ENCODE data around the gene HSF4.
A peak's percentile ranks its signal among the peaks of the same experiment; 100 is the strongest.

Gene HSF4

DNA sequence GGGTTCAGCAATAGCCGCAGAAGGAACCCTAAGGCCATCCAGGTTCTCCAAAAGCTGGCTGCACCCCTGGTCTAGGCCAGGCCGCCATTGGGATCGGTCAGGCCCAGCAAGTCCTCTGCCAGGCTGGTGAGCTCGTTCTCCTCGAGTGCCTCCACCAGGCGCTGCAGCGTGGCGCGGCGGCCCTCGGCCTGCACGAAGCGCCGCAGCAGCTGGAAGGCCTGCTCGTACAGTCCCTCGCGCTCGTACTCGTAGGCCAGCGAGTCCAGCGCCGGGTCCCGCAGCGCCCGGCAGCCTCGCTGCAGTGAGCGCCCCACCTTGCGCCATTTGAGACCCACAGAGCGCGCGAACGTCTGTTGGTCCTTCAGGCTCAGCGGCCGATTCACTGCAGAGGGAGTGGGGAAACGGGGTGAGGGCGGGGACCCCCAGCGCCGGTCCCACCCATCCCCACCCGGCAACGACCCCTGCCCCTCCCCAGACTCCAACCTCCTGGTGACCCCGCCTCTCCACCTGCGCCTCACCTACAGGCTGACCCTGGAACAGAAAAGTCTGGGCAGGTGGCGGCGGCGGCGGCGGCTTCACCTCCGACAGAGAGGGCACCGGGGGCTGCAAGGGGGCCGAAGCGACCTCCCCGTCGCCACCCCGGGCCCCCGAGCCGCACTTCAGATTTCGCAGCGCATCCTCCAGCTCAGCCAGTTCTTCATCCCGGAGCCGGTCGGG lies 9.8 kb upstream of the HSF4 start:
- Histone ChIP-seq H3K4me1 (ENCODE audit: control insufficient read depth, insufficient read depth, low read length) (peaks cover 3% of the 10 kb centered on the region), H3K27me3 (ENCODE audit: control insufficient read depth, insufficient read depth, low read length) (no peaks in the 10 kb centered on the region), H3K4me3 (ENCODE audit: low read length) (peak overlapping the region; percentile 43), H3K36me3 (ENCODE audit: control insufficient read depth, insufficient read depth, low read length) (peaks cover 2% of the 10 kb centered on the region), H3K27ac (ENCODE audit: low read depth, low read length) (no peak overlapping the region), H3K9ac (ENCODE audit: low read length) (no peak overlapping the region)

DNA sequence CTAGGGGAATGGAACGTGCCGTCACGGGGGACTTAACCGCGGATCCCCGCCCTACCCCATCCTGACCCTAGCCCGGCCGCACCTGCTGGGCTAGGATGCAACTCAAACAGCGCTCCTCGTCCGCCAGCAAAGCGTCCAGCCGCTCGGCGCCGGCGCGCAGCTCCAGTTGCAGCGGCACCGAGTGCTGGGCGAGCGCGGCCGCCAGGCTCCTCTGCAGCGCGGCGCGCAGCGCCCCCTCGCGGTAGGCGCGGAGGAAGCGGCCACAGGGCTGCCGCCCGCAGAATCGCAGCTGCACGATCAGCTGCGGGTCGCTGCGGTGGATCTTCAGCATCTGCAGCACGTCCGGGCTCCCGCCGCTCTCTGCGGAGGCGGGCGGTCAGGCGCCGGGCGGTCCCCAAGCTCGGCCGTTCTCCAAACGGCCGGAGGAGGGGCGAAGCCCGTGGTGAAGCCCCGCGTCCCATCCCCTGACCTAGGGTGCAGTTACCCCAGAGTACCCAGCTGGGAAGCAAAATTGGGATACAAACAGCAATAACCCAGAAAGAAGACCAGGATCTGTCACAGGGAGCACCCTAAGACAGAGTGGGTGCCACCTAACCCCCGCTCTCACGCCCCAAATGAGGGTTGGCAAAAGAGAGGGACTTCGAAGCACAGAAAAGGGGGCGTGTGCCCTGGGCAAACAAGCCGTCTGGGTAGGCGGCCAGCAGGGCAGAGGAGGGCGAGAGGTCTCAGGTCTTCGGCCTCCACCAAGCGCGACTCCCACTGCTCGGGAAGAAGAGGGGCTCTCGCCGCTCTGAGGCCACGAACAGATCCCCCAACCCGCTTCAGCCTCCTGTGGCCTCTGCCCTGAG lies 9.0 kb upstream of the HSF4 start:
- Histone ChIP-seq H3K27me3 (ENCODE audit: control insufficient read depth, insufficient read depth, low read length) (no peaks in the 10 kb centered on the region), H3K9ac (ENCODE audit: low read length) (no peak overlapping the region), H3K4me1 (ENCODE audit: control insufficient read depth, insufficient read depth, low read length) (peaks cover 6% of the 10 kb centered on the region), H3K4me3 (ENCODE audit: low read length) (peak overlapping the region; percentile 43), H3K36me3 (ENCODE audit: control insufficient read depth, insufficient read depth, low read length) (peaks cover 2% of the 10 kb centered on the region), H3K27ac (ENCODE audit: low read depth, low read length) (no peak overlapping the region)

DNA sequence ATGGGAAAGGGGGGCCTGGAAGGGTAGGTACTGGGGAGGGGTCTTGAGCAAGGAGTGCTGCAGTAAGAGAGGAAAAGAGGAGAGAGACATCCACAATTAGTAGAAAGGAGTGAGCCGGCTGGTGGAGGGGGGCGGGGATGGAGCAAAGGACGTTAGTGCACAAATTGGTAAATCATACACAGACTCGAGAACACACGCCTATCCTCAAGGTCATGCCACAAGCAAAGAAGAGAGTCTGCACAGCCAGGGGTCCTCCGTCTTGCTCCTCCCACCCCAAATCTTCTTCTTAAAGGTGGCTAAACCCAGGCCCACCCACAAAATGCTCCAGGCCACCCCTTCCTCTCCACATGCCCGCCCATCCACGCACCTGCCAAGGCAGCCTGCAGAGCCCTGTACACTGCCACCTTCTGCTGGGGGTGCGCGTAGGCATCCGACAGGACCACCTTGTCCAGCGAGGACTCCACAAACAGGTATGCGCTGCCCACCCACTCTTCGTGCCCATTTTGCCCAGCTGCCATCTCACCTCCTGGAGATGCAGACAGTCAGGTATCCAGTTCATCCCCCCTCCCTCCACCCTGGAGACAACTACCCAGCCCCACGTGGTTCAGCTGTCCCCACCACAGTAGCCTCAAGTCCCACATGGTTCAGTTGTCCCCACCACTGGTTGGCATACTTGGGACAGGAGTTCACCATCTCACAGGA lies 8.3 kb upstream of the HSF4 start:
- no peak overlapping the region for H3K9ac ChIP-seq (ENCODE audit: low read length)
- H3K27me3 ChIP-seq (ENCODE audit: control insufficient read depth, insufficient read depth, low read length) = no peaks in the 10 kb centered on the region
- peaks cover 6% of the 10 kb centered on the region for H3K4me1 ChIP-seq (ENCODE audit: control insufficient read depth, insufficient read depth, low read length)
- H3K36me3 ChIP-seq (ENCODE audit: control insufficient read depth, insufficient read depth, low read length) = peaks cover 2% of the 10 kb centered on the region
- no peak overlapping the region for H3K27ac ChIP-seq (ENCODE audit: low read depth, low read length)
- H3K4me3 ChIP-seq (ENCODE audit: low read length) = no peak overlapping the region

DNA sequence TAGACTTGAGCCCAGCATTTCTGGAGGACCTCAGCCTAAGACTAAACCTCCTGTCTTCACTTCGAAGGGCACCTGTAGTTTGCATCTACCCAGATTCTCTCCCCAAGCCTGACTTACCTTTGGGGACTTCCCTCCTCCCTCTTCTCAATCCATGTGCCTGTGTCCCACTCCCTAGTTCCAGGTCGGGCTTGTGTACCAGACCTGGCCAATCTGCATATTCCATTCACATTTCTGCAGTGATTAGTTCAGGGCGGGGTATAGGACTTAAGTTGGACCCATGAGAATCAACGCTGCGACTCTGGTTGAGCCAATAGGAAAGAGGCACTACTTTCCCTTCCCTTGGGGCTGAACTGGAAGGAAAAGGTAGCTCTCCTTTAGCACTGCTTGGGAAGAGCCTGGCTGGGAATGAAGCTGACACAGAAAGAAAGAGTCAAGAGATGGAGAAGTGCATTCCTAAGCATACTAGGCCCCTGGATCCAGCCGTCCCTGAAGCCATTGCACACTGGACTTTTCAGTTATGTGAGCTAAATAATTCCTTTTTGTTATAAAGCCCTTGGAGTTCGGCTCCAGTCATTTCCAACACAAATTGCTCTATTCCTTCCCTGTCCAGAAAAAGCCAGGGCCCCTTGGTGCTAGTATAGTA lies 7.3 kb upstream of the HSF4 start:
- Histone ChIP-seq H3K4me3 (ENCODE audit: low read length) (no peak overlapping the region), H3K27ac (ENCODE audit: low read depth, low read length) (no peak overlapping the region), H3K9ac (ENCODE audit: low read length) (no peak overlapping the region), H3K27me3 (ENCODE audit: control insufficient read depth, insufficient read depth, low read length) (peaks cover 4% of the 10 kb centered on the region), H3K4me1 (ENCODE audit: control insufficient read depth, insufficient read depth, low read length) (peaks cover 6% of the 10 kb centered on the region), H3K36me3 (ENCODE audit: control insufficient read depth, insufficient read depth, low read length) (peaks cover 2% of the 10 kb centered on the region)

DNA sequence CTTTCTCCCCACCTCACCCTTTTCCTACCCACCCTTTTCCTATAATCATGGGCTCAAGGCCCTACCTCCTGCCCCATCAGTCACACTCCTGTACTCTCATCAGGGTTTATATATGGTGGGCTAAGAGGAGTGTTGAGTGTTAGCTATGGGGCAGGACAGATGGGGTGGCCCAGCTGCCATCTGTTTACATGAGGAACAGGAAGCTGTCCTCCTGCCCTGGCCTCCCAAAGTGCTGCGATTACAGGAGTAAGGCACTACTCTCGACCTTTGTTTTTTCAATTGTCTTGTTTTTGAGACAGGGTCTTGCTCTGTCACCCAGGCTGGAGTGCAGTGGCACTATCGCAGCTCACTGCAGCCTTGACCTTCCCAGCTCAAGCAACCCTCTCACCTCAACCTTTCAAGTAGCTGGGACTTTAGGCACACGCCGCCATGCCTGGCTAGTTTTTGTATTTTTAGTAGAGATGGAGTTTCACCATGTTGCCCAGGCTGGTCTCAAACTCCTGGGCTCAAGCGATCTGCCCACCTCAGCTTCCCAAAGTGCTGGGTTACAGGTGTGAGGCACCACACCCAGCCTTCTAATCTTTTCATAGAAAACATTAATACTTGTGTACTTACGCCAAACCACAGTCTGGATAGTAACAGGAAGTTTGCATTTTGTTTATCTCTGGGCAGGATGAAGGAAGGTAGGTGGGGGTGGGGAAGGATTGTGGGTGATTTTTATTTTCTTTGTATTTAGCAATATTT lies 6.5 kb upstream of the HSF4 start:
- Histone ChIP-seq H3K4me3 (ENCODE audit: low read length) (no peak overlapping the region), H3K36me3 (ENCODE audit: control insufficient read depth, insufficient read depth, low read length) (peaks cover 2% of the 10 kb centered on the region), H3K4me1 (ENCODE audit: control insufficient read depth, insufficient read depth, low read length) (peaks cover 10% of the 10 kb centered on the region), H3K9ac (ENCODE audit: low read length) (no peak overlapping the region), H3K27me3 (ENCODE audit: control insufficient read depth, insufficient read depth, low read length) (peaks cover 10% of the 10 kb centered on the region), H3K27ac (ENCODE audit: low read depth, low read length) (no peak overlapping the region)

DNA sequence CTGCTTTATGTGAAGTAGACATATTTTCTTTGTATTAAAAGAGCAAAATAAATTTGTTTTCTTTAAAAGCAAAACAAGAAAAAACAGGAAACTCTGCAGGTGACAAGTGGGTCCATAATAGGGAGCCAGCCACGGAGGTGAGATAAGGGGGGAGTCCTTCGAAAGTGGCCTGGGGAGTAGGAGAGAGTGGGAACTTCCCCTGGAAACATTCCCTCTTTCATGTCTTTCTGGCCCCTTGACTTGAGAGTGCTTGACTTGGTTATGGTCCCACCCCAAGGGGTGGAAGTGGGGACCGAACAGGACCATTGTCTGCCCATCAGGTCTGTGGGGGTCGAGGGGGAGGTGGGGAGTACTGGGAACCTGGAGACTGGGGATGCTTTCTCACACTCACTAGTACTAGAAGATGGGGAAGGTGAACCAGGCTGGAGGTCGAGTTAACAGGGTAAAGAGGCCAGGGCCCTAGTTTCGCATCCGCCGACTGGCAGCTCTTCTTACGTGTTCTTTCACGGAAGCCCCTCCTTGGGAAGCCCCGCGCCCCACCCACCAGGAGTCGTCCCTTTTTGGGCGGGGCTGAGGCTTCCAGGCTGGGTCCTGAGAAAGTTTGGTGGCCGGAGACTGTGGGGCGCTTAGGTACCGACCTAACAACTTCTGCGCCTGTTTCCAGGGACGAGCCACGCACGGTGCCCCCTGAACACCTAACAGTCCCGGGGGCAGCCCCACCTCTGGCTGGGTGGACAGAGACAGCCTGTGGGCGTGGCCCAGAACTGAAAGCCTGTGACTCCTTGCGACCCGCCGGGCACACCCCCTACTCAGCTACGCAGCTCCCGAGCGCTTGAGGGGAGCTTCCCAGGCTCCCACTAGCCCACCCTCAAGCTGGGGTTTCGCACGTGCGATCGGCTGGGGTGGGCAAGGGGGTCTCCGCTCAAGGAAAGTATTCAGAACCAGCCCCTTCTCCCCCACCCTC lies 5.6 kb upstream of the HSF4 start:
- Histone ChIP-seq H3K9ac (ENCODE audit: low read length) (peak overlapping the region; percentile 74), H3K4me1 (ENCODE audit: control insufficient read depth, insufficient read depth, low read length) (peaks cover 13% of the 10 kb centered on the region), H3K27me3 (ENCODE audit: control insufficient read depth, insufficient read depth, low read length) (peaks cover 16% of the 10 kb centered on the region), H3K36me3 (ENCODE audit: control insufficient read depth, insufficient read depth, low read length) (peaks cover 2% of the 10 kb centered on the region), H3K4me3 (ENCODE audit: low read length) (peak overlapping the region; percentile 95), H3K27ac (ENCODE audit: low read depth, low read length) (peak overlapping the region; percentile 24)

DNA sequence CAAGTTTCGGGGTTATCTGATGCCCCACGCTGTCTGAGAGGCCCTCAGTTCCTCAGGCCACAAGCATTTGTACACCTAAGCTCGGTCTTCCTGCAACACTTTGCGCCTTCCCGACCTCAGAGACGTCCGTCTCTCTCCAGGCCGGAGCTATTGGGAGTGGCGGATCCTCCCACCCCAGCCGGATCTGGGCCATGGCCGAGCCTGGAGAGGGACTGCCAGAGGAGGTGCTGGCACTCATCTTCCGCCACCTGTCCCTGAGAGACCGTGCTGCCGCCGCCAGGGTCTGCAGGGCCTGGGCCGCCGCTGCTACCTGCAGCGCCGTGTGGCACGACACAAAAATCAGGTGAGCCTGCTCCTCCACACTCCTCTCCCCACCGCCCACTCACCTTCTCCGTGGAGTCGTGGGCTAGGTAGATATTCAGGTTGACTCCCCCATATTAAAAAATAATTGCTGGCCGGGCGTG lies 2.9 kb upstream of the HSF4 start:
- Histone ChIP-seq H3K36me3 (ENCODE audit: control insufficient read depth, insufficient read depth, low read length) (no peaks in the 10 kb centered on the region), H3K9ac (ENCODE audit: low read length) (no peak overlapping the region), H3K27ac (ENCODE audit: low read depth, low read length) (no peak overlapping the region), H3K4me1 (ENCODE audit: control insufficient read depth, insufficient read depth, low read length) (peaks cover 13% of the 10 kb centered on the region), H3K27me3 (ENCODE audit: control insufficient read depth, insufficient read depth, low read length) (peaks cover 35% of the 10 kb centered on the region), H3K4me3 (ENCODE audit: low read length) (no peak overlapping the region)

DNA sequence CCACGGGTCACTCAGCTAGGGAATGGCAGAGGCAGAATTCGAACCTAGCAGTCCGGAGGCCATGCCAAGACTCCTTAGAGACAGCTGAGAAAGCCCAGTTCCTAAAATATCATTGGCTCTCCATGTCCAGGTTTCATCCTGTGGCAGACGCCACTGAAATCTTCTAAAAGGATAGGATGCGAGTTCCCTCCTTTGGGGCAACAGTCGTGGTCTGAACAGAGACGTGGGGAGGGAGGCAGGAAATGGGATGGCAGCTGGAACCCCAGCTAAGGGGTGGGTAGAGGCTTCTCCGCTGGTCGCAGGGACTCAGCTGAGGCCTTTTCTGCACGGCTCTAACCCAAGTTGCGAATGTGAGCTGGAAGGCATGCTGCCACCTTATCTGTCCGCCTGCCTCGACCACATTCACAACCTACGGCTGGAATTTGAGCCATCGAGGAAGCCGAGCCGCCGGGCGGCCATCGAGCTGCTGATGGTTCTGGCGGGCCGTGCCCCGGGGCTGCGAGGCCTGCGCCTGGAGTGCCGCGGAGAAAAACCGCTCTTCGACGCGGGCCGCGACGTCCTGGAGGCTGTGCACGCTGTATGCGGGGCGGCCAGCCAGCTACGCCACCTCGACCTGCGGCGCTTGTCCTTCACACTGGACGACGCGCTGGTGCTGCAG lies 1.9 kb upstream of the HSF4 start:
- peaks cover 35% of the 10 kb centered on the region for H3K27me3 ChIP-seq (ENCODE audit: control insufficient read depth, insufficient read depth, low read length)
- H3K9ac ChIP-seq (ENCODE audit: low read length) = no peak overlapping the region
- no peaks in the 10 kb centered on the region for H3K36me3 ChIP-seq (ENCODE audit: control insufficient read depth, insufficient read depth, low read length)
- H3K27ac ChIP-seq (ENCODE audit: low read depth, low read length) = no peak overlapping the region
- H3K4me1 ChIP-seq (ENCODE audit: control insufficient read depth, insufficient read depth, low read length) = peaks cover 13% of the 10 kb centered on the region
- H3K4me3 ChIP-seq (ENCODE audit: low read length) = peak overlapping the region; percentile 57

DNA sequence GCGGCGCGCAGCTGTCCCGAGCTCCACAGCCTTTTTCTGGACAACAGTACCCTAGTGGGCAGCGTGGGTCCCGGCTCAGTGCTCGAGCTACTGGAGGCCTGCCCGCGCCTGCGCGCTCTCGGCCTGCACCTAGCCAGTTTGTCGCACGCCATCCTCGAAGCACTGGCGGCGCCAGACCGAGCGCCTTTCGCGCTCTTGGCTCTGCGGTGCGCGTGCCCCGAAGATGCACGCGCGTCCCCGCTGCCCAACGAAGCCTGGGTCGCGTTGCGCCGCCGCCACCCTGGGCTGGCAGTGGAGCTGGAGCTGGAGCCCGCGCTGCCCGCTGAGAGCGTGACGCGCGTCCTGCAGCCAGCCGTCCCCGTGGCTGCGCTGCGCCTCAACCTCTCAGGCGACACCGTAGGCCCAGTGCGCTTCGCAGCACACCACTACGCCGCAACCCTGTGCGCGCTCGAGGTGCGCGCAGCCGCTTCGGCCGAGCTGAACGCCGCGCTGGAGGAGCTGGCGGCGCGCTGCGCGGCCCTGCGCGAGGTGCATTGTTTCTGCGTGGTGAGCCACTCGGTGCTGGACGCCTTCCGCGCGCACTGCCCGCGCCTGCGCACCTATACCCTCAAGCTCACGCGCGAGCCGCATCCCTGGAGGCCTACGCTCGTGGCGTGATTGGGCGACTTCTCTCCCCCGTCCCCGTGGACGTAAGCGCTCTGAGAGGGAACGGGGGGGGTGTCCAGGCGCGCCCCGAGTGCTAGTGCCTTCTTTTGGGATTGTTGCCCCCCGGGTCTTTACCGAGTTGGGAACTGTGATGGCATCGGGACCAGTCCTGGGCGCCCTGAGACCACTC lies 1.2 kb upstream of the HSF4 start:
- peak overlapping the region; percentile 57 for H3K4me3 ChIP-seq (ENCODE audit: low read length)
- H3K36me3 ChIP-seq (ENCODE audit: control insufficient read depth, insufficient read depth, low read length) = no peaks in the 10 kb centered on the region
- peaks cover 13% of the 10 kb centered on the region for H3K4me1 ChIP-seq (ENCODE audit: control insufficient read depth, insufficient read depth, low read length)
- H3K27ac ChIP-seq (ENCODE audit: low read depth, low read length) = peak overlapping the region; percentile 67
- H3K27me3 ChIP-seq (ENCODE audit: control insufficient read depth, insufficient read depth, low read length) = peaks cover 35% of the 10 kb centered on the region
- H3K9ac ChIP-seq (ENCODE audit: low read length) = no peak overlapping the region

DNA sequence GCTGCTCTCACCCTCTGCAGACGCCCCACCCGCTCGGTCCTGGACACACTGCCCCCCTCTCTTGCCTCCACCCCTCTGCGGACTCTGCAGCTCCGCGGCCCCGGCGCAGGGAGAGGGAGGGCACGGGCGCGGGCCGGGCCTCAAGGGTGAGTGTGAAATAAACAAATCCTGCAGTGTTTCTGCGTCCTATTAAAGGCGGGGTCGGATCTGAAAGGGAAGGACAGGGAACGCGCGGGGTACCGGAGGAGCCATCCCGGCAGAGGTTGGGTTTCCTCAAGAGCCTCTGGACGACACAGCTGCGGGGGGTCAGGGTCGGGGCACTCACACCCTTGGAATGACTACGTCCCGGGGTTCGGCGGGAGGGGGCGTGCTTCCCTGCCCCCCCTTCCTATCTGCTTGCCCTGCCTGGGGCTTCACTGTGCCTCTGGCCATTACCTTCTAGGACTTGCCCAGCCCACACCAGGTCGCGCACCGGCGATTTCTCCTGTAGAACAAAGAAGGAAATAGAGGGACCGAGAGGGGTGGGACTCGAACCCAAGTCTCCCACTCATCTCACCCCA lies 466 bp upstream of the HSF4 start:
- H3K4me3 ChIP-seq (ENCODE audit: low read length) = peak overlapping the region; percentile 57
- no peaks in the 10 kb centered on the region for H3K36me3 ChIP-seq (ENCODE audit: control insufficient read depth, insufficient read depth, low read length)
- H3K4me1 ChIP-seq (ENCODE audit: control insufficient read depth, insufficient read depth, low read length) = peaks cover 14% of the 10 kb centered on the region
- peaks cover 35% of the 10 kb centered on the region for H3K27me3 ChIP-seq (ENCODE audit: control insufficient read depth, insufficient read depth, low read length)
- H3K27ac ChIP-seq (ENCODE audit: low read depth, low read length) = peak overlapping the region; percentile 67
- H3K9ac ChIP-seq (ENCODE audit: low read length) = no peak overlapping the region
